ENCODE results near the gene CXCR6. TPM values are rescaled to one million over a fixed set of nuclear protein-coding genes. Genes with fewer than 3 reads are reported as not detected.

Gene CXCR6
- total RNA-seq, 1 experiment from 2014 or later: not detected

GRCh38 chr3:45965653-45966052, 22.4 kb downstream of the CXCR6 start:
- WGBS (ENCODE audit: extremely low coverage, insufficient read length, low lambda C conversion rate): no CpG with 5 or more reads among the region's 4 CpGs
- Histone ChIP-seq H2BK20ac (ENCODE audit: low read depth, low read length, poor library complexity, severe bottlenecking) (no peak overlapping the region), H3K4ac (ENCODE audit: low read depth, low read length) (no peak overlapping the region), H4K8ac (replicated peaks; ENCODE audit: insufficient read length, low read depth, low read length) (no peak overlapping the region), H4K5ac (ENCODE audit: insufficient read length, low read depth, low read length) (no peak overlapping the region), H3K18ac (ENCODE audit: insufficient read length, low read depth, low read length) (no peak overlapping the region), H4K20me1 (ENCODE audit: control insufficient read depth, insufficient read depth, insufficient read length) (no peaks in the 10 kb centered on the region), H3K27me3 (ENCODE audit: insufficient read depth, low read length) (no peaks in the 10 kb centered on the region), H2BK120ac (ENCODE audit: low read depth, low read length, poor library complexity, severe bottlenecking) (no peak overlapping the region), H3K23me2 (ENCODE audit: insufficient read length, low read depth, low read length, poor library complexity, severe bottlenecking) (no peaks in the 10 kb centered on the region), H4K91ac (ENCODE audit: insufficient read length, low read depth, low read length) (no peak overlapping the region), H2AFZ (ENCODE audit: low read length) (no peak overlapping the region), H3K79me1 (ENCODE audit: insufficient read depth, low read depth, low read length, poor library complexity, severe bottlenecking) (no peaks in the 10 kb centered on the region), H3T11ph (ENCODE audit: low read length) (no peak overlapping the region), H3K56ac (ENCODE audit: insufficient read length, low read depth, low read length) (no peak overlapping the region), H3K23ac (ENCODE audit: insufficient read length, low read depth, low read length) (no peak overlapping the region), H2AK5ac (ENCODE audit: insufficient read length, low read length) (no peak overlapping the region), H3K27ac (ENCODE audit: insufficient read length, low read depth, low read length) (no peak overlapping the region), H2BK12ac (ENCODE audit: insufficient read length, low read depth, low read length) (no peak overlapping the region), H3K4me1 (ENCODE audit: insufficient read depth, low read length) (no peaks in the 10 kb centered on the region), H3K14ac (ENCODE audit: insufficient read depth, low read length) (no peak overlapping the region), H3K79me2 (ENCODE audit: insufficient read depth, low read length) (no peaks in the 10 kb centered on the region), H3K4me2 (ENCODE audit: insufficient read depth, insufficient read length, low read length) (no peak overlapping the region), H2BK5ac (ENCODE audit: insufficient read length, low read length) (no peak overlapping the region), H3K9me3 (ENCODE audit: control insufficient read depth, low read depth, low read length) (no peaks in the 10 kb centered on the region), H2BK15ac (ENCODE audit: low read depth, low read length) (no peak overlapping the region), H3K9ac (ENCODE audit: extremely low read depth, insufficient read length, low read length) (no peak overlapping the region)
- no peak overlapping the region for H3K4me3 Mint-ChIP-seq
- TF ChIP-seq CTCF (conservative IDR thresholded peaks at IDR 0.05): no peak
- H3K36me3 Mint-ChIP-seq (ENCODE audit: insufficient read depth in 1 of 3, low read depth in 3 of 3): peaks cover 28 to 88% (median 81%) of the 10 kb centered on the region in 3 experiments; a peak in 6 of 7 replicates
- no peak for DNase-seq
- no peak overlapping the region for H3K27ac Mint-ChIP-seq
- no peaks in the 10 kb centered on the region for H3K9me3 Mint-ChIP-seq
- H3K27me3 Mint-ChIP-seq (ENCODE audit: low read depth): peaks cover 1% of the 10 kb centered on the region; the same call in 1 of the 2 replicates
- H3K4me1 Mint-ChIP-seq: no peaks in the 10 kb centered on the region

Measured in H9 (cell line).